Ovary (tissue), 9 donors: ENCODE results near the gene APBA2. TPM values are rescaled to one million over a fixed set of nuclear protein-coding genes. Genes with fewer than 3 reads are reported as not detected.

Experiments used
- DNase-seq, 5 donors: peaks; one replicate each; pipeline ENCODE4 v3.0.0-alpha.2; 2019 to 2020
- H3K27ac ChIP-seq, 2 donors: fragments of 200-600 bp; one replicate each; pipeline versions ENCODE4 v1.5.1 to v1.8.0; 2019 to 2022
- H3K27me3 ChIP-seq: fragments of 200-600 bp; one replicate; pipeline ENCODE4 v1.8.0; 2022
- H3K36me3 ChIP-seq: fragments of 200-600 bp; sonication (generic); one replicate; pipeline ENCODE4 v1.5.1; 2019
- H3K4me1 ChIP-seq: one replicate; pipeline ENCODE4 v1.8.1; 2013; ENCODE audit warnings: mild to moderate bottlenecking, moderate library complexity; ENCODE audit not compliant: insufficient read depth
- H3K4me3 ChIP-seq: fragments of 200-600 bp; sonication (generic); one replicate; pipeline ENCODE4 v1.5.1; 2017
- H3K9me3 ChIP-seq, 2 donors: fragments of 200-600 bp in 1 of 2; sonication (generic) in 1 of 2; one replicate each; pipeline versions ENCODE4 v1.5.1 to v1.8.1; 2013 to 2019; ENCODE audit warnings: mild to moderate bottlenecking in 1 of 2, moderate library complexity in 1 of 2
- EP300 ChIP-seq: sonication (generic); formaldehyde crosslinking; IDR thresholded peaks from one replicate; pipeline ENCODE4 v1.6.1; 2017; ENCODE audit warnings: antibody characterized with exemption
- POLR2A ChIP-seq: fragments of 450-650 bp; IDR thresholded peaks from one replicate; pipeline ENCODE4 v1.6.1; 2017; ENCODE audit warnings: antibody characterized with exemption, mild to moderate bottlenecking, moderate library complexity
- WGBS, 3 donors: extraction: QIAGEN DNeasy Blood & Tissue Kit in 1 of 3; methylation state at CpG; one replicate each; pipeline versions ENCODE4 v1.1.5 to v1.1.7; 2013 to 2017; 5-methylcytosine and 5-hydroxymethylcytosine counted together
- intact Hi-C, 4 donors: fragments of 100-400 bp; cut with DNase I; formaldehyde crosslinking; loops; one replicate each; pipeline versions ENCODE4 v1.11.0 to v1.15.1; 2022 to 2023
- polyA plus RNA-seq, 2 donors: library from polyadenylated mRNA; stranded (reverse); fragments of 200-250 nt in 1 of 2; fragments of 350-450 nt in 1 of 2; fragmentation: Illumina TruSeq in 1 of 2; extraction: RNeasy Lipid Tissue Mini Kit (QIAGEN cat#74804) in 1 of 2; gene quantifications; one replicate each; pipeline ENCODE4 v1.2.3, GENCODE V29; 2013 to 2014
- total RNA-seq, 7 donors: library from RNA; depleted of rRNA in 2 of 7; stranded (reverse); fragments of >200 nt in 2 of 7; fragmentation: NEBNext Ultra II Directional in 3 of 7; extraction: Animal tissue kit (Norgen Biotek cat#: 25700) in 3 of 7; gene quantifications; one replicate each; pipeline versions ENCODE4 v1.1.0 to v1.2.4, GENCODE V29; 2016 to 2023
- TF ChIP-seq, protein P1 (sequence below), 3 donors: fragments of 450-650 bp in 2 of 3; fragments of 200-600 bp in 1 of 3; IDR thresholded peaks; one replicate each; pipeline versions ENCODE4 v1.5.1 to v1.8.0; 2016 to 2022; ENCODE audit warnings: antibody characterized with exemption in 3 of 3, mild to moderate bottlenecking in 1 of 3
- donor health status: DM: no; HTN: no; CAD: no; lungs with moderate emphysema.
- donor health status: DM: no; HTN: no; CAD: no.
- donor health status: Bipolar disorder and iron deficiency.
- donor health status: DM: yes; HTN: yes; CAD: no.
- donor health status: DM: no; HTN: no; CAD: no.
- donor health status: DM: yes; HTN: yes; CAD: no.

APBA2 gene
- total and polyA plus RNA-seq, 9 donors: 0.53 to 3.1 (median 1.4) TPM

DNA sequence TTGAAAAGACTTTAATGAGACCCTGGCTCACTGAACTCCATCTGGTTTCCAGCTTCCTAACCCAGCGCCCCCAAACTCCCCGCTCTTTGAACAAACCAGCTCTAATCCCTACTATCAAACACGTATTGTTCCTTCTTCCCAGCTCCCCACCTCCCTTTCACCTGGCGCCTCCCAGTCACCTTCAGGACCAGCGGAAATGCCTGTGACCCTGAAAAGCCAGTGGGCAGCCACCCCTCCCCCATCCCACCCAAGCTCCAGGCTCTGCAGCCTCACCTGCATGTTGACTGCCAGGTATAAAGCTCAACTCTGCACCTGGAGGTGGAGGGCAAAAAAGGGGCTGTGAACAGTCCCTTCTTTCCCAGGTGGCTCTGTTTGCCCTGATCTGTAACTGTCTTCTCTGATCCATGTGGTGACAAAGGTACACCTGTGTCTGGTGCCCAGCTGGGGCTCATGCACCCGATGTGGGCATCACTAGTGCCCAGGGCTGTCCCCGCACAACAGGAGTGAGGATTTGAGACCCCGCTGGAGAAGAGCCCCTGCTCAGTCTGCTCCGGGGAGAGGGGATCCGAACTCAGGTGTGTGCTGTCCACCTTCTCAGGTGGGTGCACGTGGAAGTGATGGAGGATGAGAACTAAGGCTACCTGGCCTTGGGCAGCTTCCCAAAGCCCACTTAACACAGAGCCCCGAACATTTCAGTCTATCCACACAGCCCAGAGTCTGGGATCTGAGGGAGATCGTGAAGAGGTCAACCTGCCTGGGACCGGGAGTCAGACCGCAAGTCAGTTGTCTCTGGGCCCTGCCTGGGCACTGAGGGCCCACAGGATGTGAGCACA lies 254.9 kb downstream of the APBA2 start:
- no peaks in the 10 kb centered on the region for H3K27me3 ChIP-seq

GRCh38 chr15:29141308-29142128 lies 255.7 kb downstream of the APBA2 start:
- no peaks in the 10 kb centered on the region for H3K4me1 ChIP-seq
- H3K9me3 ChIP-seq: no peaks in the 10 kb centered on the region
- WGBS, 3 donors: 66 to 70% (median 70%) methylated on average over 12 of the region's 12 CpGs
- no peak for DNase-seq
- H3K27ac ChIP-seq: no peak overlapping the region
- H3K4me3 ChIP-seq: no peak overlapping the region
- no peaks in the 10 kb centered on the region for H3K36me3 ChIP-seq
- intact Hi-C loops: no loop called here
- no peaks in the 10 kb centered on the region for H3K27me3 ChIP-seq
- no peak for TF ChIP-seq EP300
- no peak for TF ChIP-seq POLR2A
- TF ChIP-seq, protein P1, sequence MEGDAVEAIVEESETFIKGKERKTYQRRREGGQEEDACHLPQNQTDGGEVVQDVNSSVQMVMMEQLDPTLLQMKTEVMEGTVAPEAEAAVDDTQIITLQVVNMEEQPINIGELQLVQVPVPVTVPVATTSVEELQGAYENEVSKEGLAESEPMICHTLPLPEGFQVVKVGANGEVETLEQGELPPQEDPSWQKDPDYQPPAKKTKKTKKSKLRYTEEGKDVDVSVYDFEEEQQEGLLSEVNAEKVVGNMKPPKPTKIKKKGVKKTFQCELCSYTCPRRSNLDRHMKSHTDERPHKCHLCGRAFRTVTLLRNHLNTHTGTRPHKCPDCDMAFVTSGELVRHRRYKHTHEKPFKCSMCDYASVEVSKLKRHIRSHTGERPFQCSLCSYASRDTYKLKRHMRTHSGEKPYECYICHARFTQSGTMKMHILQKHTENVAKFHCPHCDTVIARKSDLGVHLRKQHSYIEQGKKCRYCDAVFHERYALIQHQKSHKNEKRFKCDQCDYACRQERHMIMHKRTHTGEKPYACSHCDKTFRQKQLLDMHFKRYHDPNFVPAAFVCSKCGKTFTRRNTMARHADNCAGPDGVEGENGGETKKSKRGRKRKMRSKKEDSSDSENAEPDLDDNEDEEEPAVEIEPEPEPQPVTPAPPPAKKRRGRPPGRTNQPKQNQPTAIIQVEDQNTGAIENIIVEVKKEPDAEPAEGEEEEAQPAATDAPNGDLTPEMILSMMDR (IDR thresholded peaks at IDR 0.05): no peak

More for the DNA sequence above, 254.9 kb downstream of the APBA2 start:
- intact Hi-C loops: no loop called here
- no peaks in the 10 kb centered on the region for H3K4me1 ChIP-seq
- no peak for TF ChIP-seq POLR2A
- TF ChIP-seq, protein P1 (IDR thresholded peaks at IDR 0.05): no peak
- no peak for TF ChIP-seq EP300
- no peak for DNase-seq
- H3K9me3 ChIP-seq: no peaks in the 10 kb centered on the region
- H3K27ac ChIP-seq: no peak overlapping the region
- H3K4me3 ChIP-seq: no peak overlapping the region
- 72 to 75% (median 74%) methylated on average over 15 of the region's 15 CpGs for WGBS, 3 donors
- H3K36me3 ChIP-seq: no peaks in the 10 kb centered on the region

- intact Hi-C loops: no loop called here
- no peaks in the 10 kb centered on the region for H3K27me3 ChIP-seq
- H3K4me1 ChIP-seq: no peaks in the 10 kb centered on the region
- H3K4me3 ChIP-seq: no peak overlapping the region
- H3K9me3 ChIP-seq: no peaks in the 10 kb centered on the region
- no peak for DNase-seq
- WGBS, 3 donors: 86 to 95% (median 87%) methylated on average over 8 of the region's 8 CpGs
- TF ChIP-seq EP300: no peak
- TF ChIP-seq, protein P1 (IDR thresholded peaks at IDR 0.05): no peak
- TF ChIP-seq POLR2A: no peak
- no peaks in the 10 kb centered on the region for H3K36me3 ChIP-seq
- no peak overlapping the region for H3K27ac ChIP-seq
These were observed 256.5 kb downstream of the APBA2 start for GRCh38 chr15:29142129-29142747.

GRCh38 chr15:29143293-29143692 lies 257.5 kb downstream of the APBA2 start:
- no peak for DNase-seq
- 84 to 90% (median 86%) methylated on average over 5 of the region's 5 CpGs for WGBS, 3 donors
- no peaks in the 10 kb centered on the region for H3K27me3 ChIP-seq
- intact Hi-C loops: no loop called here
- no peaks in the 10 kb centered on the region for H3K36me3 ChIP-seq
- no peaks in the 10 kb centered on the region for H3K4me1 ChIP-seq
- H3K4me3 ChIP-seq: no peak overlapping the region
- TF ChIP-seq EP300 (no peak), POLR2A (no peak)
- TF ChIP-seq, protein P1 (IDR thresholded peaks at IDR 0.05): no peak
- no peaks in the 10 kb centered on the region for H3K9me3 ChIP-seq
- no peak overlapping the region for H3K27ac ChIP-seq
